HL-60 (cell line): ENCODE data around the gene ESPN.

Source experiments
- DNase-seq, 2 experiments: peaks; one replicate each; pipeline ENCODE4 v3.0.0-alpha.2; 2010 to 2020; ENCODE audit warnings: low read depth in 1 of 2, low spot score in 1 of 2
- H3K27ac ChIP-seq: fragments of 250-450 bp; sonication (Bioruptor Pico); replicated peaks from 2 replicates; pipeline ENCODE4 v1.5.1; 2020; ENCODE audit warnings: mild to moderate bottlenecking, moderate library complexity
- H3K27me3 ChIP-seq: fragments of 250-450 bp; sonication (Bioruptor Pico); 2 replicates; pipeline ENCODE4 v1.5.1; 2021; ENCODE audit warnings: mild to moderate bottlenecking, moderate library complexity; ENCODE audit not compliant: insufficient read depth, poor library complexity, severe bottlenecking
- H3K4me3 ChIP-seq: replicated peaks from 2 replicates; pipeline ENCODE4 v1.5.1; 2011; ENCODE audit warnings: mild to moderate bottlenecking, control low read depth, low read length; ENCODE audit not compliant: insufficient read depth
- GABPA ChIP-seq: IDR thresholded peaks from 2 replicates; pipeline ENCODE4 v1.6.1; 2012; ENCODE audit warnings: low read depth
- POLR2AphosphoS5 ChIP-seq: IDR thresholded peaks from 2 replicates; pipeline ENCODE4 v1.6.1; 2012; ENCODE audit warnings: low read depth
- SPI1 ChIP-seq: IDR thresholded peaks from 2 replicates; pipeline ENCODE4 v1.6.1; 2012; ENCODE audit warnings: low read depth, mild to moderate bottlenecking, borderline replicate concordance
- TF ChIP-seq, protein P1 (sequence below): IDR thresholded peaks from one replicate; pipeline ENCODE4 v1.5.1; 2011; ENCODE audit warnings: low read length, control low read depth, inconsistent platforms; ENCODE audit not compliant: insufficient read depth
- TF ChIP-seq, protein P2 (sequence below): IDR thresholded peaks from 2 replicates; pipeline ENCODE4 v1.6.1; 2012; ENCODE audit warnings: low read depth; ENCODE audit not compliant: insufficient replicate concordance

Gene ESPN

DNA sequence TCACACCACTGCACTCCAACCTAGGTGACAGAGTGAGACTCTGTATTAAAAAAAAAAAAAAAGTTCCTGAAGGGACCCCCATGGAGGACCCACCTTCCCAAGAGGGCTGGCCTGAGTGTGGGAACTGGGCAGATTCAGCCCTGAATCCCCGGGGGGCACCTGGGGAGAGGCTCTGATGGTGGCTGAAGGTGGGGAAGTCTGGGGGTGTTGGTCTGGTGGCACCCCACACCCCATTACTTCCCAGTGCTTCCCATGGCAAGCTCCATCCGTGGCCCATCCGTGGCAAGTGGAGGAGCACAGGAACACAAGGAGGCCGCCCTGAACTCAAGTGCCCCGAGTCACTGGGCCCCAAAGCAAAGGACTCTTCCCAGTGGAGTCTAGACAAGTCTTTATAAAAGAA, 42.2 kb downstream of the ESPN start:
- H3K27me3 ChIP-seq = peaks cover 34% of the 10 kb centered on the region
- no peak for DNase-seq
- no peak overlapping the region for H3K4me3 ChIP-seq
- H3K27ac ChIP-seq = no peak overlapping the region
- TF ChIP-seq POLR2AphosphoS5 = no peak
- no peak for TF ChIP-seq GABPA
- TF ChIP-seq SPI1 = no peak
- TF ChIP-seq, protein P1, sequence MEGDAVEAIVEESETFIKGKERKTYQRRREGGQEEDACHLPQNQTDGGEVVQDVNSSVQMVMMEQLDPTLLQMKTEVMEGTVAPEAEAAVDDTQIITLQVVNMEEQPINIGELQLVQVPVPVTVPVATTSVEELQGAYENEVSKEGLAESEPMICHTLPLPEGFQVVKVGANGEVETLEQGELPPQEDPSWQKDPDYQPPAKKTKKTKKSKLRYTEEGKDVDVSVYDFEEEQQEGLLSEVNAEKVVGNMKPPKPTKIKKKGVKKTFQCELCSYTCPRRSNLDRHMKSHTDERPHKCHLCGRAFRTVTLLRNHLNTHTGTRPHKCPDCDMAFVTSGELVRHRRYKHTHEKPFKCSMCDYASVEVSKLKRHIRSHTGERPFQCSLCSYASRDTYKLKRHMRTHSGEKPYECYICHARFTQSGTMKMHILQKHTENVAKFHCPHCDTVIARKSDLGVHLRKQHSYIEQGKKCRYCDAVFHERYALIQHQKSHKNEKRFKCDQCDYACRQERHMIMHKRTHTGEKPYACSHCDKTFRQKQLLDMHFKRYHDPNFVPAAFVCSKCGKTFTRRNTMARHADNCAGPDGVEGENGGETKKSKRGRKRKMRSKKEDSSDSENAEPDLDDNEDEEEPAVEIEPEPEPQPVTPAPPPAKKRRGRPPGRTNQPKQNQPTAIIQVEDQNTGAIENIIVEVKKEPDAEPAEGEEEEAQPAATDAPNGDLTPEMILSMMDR = no peak
- TF ChIP-seq, protein P2, sequence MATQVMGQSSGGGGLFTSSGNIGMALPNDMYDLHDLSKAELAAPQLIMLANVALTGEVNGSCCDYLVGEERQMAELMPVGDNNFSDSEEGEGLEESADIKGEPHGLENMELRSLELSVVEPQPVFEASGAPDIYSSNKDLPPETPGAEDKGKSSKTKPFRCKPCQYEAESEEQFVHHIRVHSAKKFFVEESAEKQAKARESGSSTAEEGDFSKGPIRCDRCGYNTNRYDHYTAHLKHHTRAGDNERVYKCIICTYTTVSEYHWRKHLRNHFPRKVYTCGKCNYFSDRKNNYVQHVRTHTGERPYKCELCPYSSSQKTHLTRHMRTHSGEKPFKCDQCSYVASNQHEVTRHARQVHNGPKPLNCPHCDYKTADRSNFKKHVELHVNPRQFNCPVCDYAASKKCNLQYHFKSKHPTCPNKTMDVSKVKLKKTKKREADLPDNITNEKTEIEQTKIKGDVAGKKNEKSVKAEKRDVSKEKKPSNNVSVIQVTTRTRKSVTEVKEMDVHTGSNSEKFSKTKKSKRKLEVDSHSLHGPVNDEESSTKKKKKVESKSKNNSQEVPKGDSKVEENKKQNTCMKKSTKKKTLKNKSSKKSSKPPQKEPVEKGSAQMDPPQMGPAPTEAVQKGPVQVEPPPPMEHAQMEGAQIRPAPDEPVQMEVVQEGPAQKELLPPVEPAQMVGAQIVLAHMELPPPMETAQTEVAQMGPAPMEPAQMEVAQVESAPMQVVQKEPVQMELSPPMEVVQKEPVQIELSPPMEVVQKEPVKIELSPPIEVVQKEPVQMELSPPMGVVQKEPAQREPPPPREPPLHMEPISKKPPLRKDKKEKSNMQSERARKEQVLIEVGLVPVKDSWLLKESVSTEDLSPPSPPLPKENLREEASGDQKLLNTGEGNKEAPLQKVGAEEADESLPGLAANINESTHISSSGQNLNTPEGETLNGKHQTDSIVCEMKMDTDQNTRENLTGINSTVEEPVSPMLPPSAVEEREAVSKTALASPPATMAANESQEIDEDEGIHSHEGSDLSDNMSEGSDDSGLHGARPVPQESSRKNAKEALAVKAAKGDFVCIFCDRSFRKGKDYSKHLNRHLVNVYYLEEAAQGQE = no peak

DNA sequence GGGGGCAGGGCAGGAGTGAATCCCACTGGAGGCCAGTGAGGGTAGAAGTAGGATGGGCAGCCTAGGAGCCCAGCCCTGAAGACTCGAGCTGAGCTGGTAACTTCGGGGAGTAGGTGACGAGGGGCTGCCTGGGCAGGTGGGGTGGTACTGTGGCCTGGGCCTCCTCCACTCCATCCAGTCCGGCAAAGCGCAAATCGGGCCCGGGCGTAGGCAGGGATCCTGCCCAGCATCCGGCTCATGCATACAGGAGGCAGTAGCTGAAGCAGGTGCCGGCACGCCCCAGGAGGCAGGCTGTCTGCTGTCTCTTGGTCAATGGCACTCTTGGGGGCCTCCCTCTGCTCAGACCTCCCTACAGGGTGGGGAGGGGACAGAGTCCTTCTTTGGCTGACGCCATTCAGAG, 42.6 kb downstream of the ESPN start:
- Histone ChIP-seq H3K27ac (no peak overlapping the region), H3K27me3 (peaks cover 34% of the 10 kb centered on the region), H3K4me3 (no peak overlapping the region)
- no peak for DNase-seq
- TF ChIP-seq POLR2AphosphoS5 (no peak), SPI1 (no peak)
- TF ChIP-seq, protein P1 = no peak

DNA sequence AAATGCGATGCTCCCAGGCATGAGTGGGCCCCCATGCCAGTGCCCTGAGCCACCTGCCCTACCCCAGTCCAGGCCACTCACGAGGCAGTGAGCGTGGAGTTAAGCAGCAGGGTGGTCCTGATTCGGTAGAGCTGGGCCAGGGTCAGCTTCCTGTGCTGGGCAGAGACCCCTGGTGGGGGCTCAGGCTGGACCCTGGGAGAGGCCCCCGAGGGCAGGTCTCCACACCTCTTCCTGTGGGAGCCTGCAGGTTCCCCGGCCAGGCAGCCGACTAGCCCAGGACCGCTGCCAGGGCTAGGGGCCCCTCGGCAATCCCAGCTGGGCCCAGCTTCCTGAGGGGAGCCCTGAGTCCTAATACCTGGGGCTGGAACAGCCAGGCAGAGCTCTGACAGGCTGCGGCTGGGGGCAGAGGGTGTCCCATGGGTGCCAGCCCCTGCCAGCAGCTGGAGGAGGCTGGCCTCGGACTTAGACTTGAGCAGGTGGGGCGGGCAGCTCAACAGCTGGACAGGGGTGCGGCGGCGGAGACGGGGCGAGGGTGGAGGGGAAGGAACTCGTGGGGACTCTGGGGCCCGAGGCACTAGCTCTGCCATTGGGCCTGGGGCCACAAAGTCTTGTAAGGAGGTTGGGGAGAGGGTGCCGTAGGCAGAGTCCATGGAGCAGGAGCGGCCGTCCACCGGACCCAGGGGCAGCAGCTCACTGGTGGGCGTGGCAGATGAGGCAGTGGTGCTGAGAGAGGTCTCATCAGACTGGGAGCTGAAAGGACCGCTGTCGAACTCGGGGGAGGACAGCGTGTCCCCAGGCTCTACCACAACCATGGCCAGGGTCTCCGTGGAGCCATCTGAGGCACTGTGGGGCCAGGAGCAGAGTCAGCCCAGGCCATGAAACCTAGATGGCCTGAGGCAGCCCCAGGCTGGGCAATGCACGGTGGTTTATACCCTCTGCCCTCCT, 43.4 kb downstream of the ESPN start:
- peaks cover 32% of the 10 kb centered on the region for H3K27me3 ChIP-seq
- no peak overlapping the region for H3K27ac ChIP-seq
- TF ChIP-seq POLR2AphosphoS5 (no peak), GABPA (no peak), SPI1 (no peak)
- TF ChIP-seq, protein P1 = no peak
- TF ChIP-seq, protein P2 = no peak
- H3K4me3 ChIP-seq = no peak overlapping the region
- no peak for DNase-seq
